ENCODE measurements around the gene UBE4A.
A peak's percentile ranks its signal among the peaks of the same experiment; 100 is the strongest.

UBE4A gene

GRCh38 chr11:118438314-118438931 is 79.0 kb downstream of the UBE4A start:
- peak; percentile 74 for DNase-seq (ENCODE audit: low read depth)

DNA sequence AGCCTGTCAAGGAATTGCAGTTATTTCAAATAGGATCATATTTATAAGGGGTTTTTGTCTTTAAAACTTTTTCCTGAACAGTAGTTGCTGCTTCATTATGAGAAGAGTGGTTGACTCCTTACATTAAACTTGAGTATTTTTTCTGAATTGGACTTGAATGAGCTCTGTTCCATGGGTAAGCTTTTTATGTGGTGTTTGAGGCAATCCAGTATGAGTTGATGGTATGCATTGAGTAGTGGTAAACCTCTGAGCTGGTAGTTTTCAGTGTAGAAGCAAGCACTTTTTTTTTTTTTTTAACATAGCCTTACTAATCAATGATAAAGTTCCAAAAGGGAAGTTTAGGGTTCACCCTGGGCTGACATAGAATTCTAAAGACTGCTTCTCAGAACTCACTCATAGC is 80.2 kb downstream of the UBE4A start:
- DNase-seq (ENCODE audit: low read depth), result no peak

- no peak for DNase-seq (ENCODE audit: low read depth)
Measured at GRCh38 chr11:118441770-118442275, 82.4 kb downstream of the UBE4A start.

DNA sequence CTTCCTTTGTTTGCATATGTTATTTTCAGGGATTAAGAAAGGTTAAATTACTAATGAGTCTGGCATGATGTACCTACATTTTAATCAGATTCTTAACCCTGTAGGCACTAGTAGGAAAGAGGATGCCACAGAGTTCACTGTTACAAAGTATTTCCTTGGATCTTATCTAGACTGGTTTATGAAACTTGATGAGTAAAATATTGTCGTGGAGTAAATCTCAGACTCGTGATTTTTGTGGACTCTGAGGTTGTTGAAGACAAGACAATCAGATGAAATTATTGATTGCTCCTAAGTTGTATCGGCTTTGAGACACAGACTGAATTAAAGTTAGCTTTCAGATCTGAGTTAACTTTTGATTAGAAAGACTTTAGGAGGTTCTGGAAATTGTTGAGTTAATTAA is 82.9 kb downstream of the UBE4A start:
- no peak for DNase-seq (ENCODE audit: low read depth)

DNA sequence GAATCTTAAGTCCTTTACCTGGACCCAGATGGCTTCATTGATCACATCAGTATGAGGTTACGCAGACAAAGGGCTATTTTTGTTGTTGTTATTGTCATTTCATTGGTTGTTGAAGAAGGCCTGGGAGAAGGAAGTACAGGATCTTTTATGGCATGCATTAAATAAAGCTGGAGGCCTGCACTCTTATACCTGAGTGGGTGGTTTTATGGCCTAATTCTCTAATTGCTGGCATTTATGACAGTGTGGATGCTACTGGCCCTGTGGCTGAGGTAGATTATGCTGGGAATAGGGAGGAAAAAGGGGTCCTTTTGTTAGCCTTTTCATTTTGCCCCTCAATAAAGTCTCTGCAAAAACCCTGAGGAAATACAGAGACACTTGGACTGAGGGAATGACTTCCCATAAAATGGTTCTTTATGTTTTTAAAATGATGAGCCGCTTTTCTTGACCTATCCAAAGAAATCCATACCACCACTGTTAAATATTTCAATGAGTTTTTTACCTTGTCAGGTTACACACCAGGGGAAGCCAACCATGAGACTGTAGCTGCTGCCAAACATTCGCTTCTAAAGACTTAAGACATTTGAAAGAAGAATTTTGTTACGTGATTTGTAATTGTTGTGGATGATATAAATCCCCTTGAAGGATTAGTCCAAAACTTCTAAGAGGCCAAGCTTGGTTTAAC is 83.6 kb downstream of the UBE4A start:
- no peak for DNase-seq (ENCODE audit: low read depth)

- no peak for DNase-seq (ENCODE audit: low read depth)
Measured at GRCh38 chr11:118443590-118444218, 84.3 kb downstream of the UBE4A start.

- no peak for DNase-seq (ENCODE audit: low read depth)
Measured at GRCh38 chr11:118447423-118447822, 88.0 kb downstream of the UBE4A start.

- no peak for DNase-seq (ENCODE audit: low read depth)
Measured at GRCh38 chr11:118448294-118448693, 88.9 kb downstream of the UBE4A start.
